Activated naive CD8-positive, alpha-beta T cell (primary cell): ENCODE data around the gene UBXN6.

Experiments used
- H3K27ac Mint-ChIP-seq: one replicate; pipeline ENCODE4 v1.8.0; 2021; ENCODE audit warnings: mixed read lengths
- H3K27me3 Mint-ChIP-seq: one replicate; pipeline ENCODE4 v1.8.0; 2021; ENCODE audit warnings: mixed read lengths
- H3K36me3 Mint-ChIP-seq: one replicate; pipeline ENCODE4 v1.8.0; 2021; ENCODE audit warnings: mixed read lengths
- H3K4me1 Mint-ChIP-seq: one replicate; pipeline ENCODE4 v1.8.0; 2021; ENCODE audit warnings: low read depth, mixed read lengths
- H3K4me3 Mint-ChIP-seq: one replicate; pipeline ENCODE4 v1.8.0; 2021; ENCODE audit warnings: mild to moderate bottlenecking, mixed read lengths
- H3K9me3 Mint-ChIP-seq: one replicate; pipeline ENCODE4 v1.8.0; 2021; ENCODE audit warnings: low read depth, mixed read lengths

The UBXN6 gene

GRCh38 chr19:4441994-4442818 lies 15.4 kb downstream of the UBXN6 start:
- H3K27ac Mint-ChIP-seq: peak overlapping the region; percentile 38
- H3K4me1 Mint-ChIP-seq: peaks cover 4% of the 10 kb centered on the region
- H3K36me3 Mint-ChIP-seq: peaks cover 3% of the 10 kb centered on the region
- peak overlapping the region; percentile 72 for H3K4me3 Mint-ChIP-seq
- no peaks in the 10 kb centered on the region for H3K9me3 Mint-ChIP-seq
- H3K27me3 Mint-ChIP-seq: no peaks in the 10 kb centered on the region

- Mint-ChIP-seq H3K36me3 (peaks cover 8% of the 10 kb centered on the region), H3K4me3 (no peak overlapping the region), H3K27ac (no peak overlapping the region), H3K4me1 (peaks cover 4% of the 10 kb centered on the region), H3K27me3 (no peaks in the 10 kb centered on the region), H3K9me3 (no peaks in the 10 kb centered on the region)
Observed at GRCh38 chr19:4439243-4439642, 18.4 kb downstream of the UBXN6 start.

GRCh38 chr19:4437103-4437502 lies 20.5 kb downstream of the UBXN6 start:
- H3K36me3 Mint-ChIP-seq: peaks cover 8% of the 10 kb centered on the region
- no peaks in the 10 kb centered on the region for H3K27me3 Mint-ChIP-seq
- H3K9me3 Mint-ChIP-seq: no peaks in the 10 kb centered on the region
- H3K4me1 Mint-ChIP-seq: peaks cover 1% of the 10 kb centered on the region
- no peak overlapping the region for H3K27ac Mint-ChIP-seq
- H3K4me3 Mint-ChIP-seq: no peak overlapping the region

- H3K4me1 Mint-ChIP-seq: no peaks in the 10 kb centered on the region
- H3K27ac Mint-ChIP-seq: no peak overlapping the region
- H3K36me3 Mint-ChIP-seq: peaks cover 8% of the 10 kb centered on the region
- H3K27me3 Mint-ChIP-seq: no peaks in the 10 kb centered on the region
- H3K9me3 Mint-ChIP-seq: no peaks in the 10 kb centered on the region
- no peak overlapping the region for H3K4me3 Mint-ChIP-seq
Observed at GRCh38 chr19:4436231-4436630, 21.4 kb downstream of the UBXN6 start.

GRCh38 chr19:4434391-4434790 lies 23.2 kb downstream of the UBXN6 start:
- Mint-ChIP-seq H3K27ac (no peak overlapping the region), H3K27me3 (no peaks in the 10 kb centered on the region), H3K36me3 (peaks cover 12% of the 10 kb centered on the region), H3K4me3 (no peak overlapping the region), H3K4me1 (no peaks in the 10 kb centered on the region), H3K9me3 (no peaks in the 10 kb centered on the region)

GRCh38 chr19:4432918-4433506 lies 24.6 kb downstream of the UBXN6 start:
- no peaks in the 10 kb centered on the region for H3K4me1 Mint-ChIP-seq
- no peak overlapping the region for H3K27ac Mint-ChIP-seq
- no peak overlapping the region for H3K4me3 Mint-ChIP-seq
- H3K27me3 Mint-ChIP-seq: no peaks in the 10 kb centered on the region
- no peaks in the 10 kb centered on the region for H3K9me3 Mint-ChIP-seq
- peaks cover 10% of the 10 kb centered on the region for H3K36me3 Mint-ChIP-seq

- H3K9me3 Mint-ChIP-seq: no peaks in the 10 kb centered on the region
- H3K27me3 Mint-ChIP-seq: no peaks in the 10 kb centered on the region
- H3K36me3 Mint-ChIP-seq: peaks cover 10% of the 10 kb centered on the region
- H3K4me3 Mint-ChIP-seq: no peak overlapping the region
- no peak overlapping the region for H3K27ac Mint-ChIP-seq
- H3K4me1 Mint-ChIP-seq: no peaks in the 10 kb centered on the region
Observed at GRCh38 chr19:4431808-4432674, 25.6 kb downstream of the UBXN6 start.

- Mint-ChIP-seq H3K36me3 (peaks cover 10% of the 10 kb centered on the region), H3K27ac (no peak overlapping the region)
Observed at GRCh38 chr19:4431296-4431695, 26.3 kb downstream of the UBXN6 start.

GRCh38 chr19:4430760-4431159 lies 26.8 kb downstream of the UBXN6 start:
- H3K4me1 Mint-ChIP-seq: no peaks in the 10 kb centered on the region
- H3K27ac Mint-ChIP-seq: no peak overlapping the region

More at GRCh38 chr19:4431296-4431695, 26.3 kb downstream of the UBXN6 start:
- Mint-ChIP-seq H3K9me3 (no peaks in the 10 kb centered on the region), H3K4me3 (no peak overlapping the region), H3K4me1 (no peaks in the 10 kb centered on the region), H3K27me3 (no peaks in the 10 kb centered on the region)

GRCh38 chr19:4429771-4430171 lies 27.8 kb downstream of the UBXN6 start:
- Mint-ChIP-seq H3K4me3 (no peak overlapping the region), H3K27me3 (no peaks in the 10 kb centered on the region), H3K4me1 (no peaks in the 10 kb centered on the region), H3K27ac (no peak overlapping the region), H3K9me3 (no peaks in the 10 kb centered on the region), H3K36me3 (peaks cover 9% of the 10 kb centered on the region)

More at GRCh38 chr19:4430760-4431159, 26.8 kb downstream of the UBXN6 start:
- no peak overlapping the region for H3K4me3 Mint-ChIP-seq
- H3K36me3 Mint-ChIP-seq: peaks cover 10% of the 10 kb centered on the region
- no peaks in the 10 kb centered on the region for H3K9me3 Mint-ChIP-seq
- H3K27me3 Mint-ChIP-seq: no peaks in the 10 kb centered on the region

- peaks cover 5% of the 10 kb centered on the region for H3K36me3 Mint-ChIP-seq
- no peaks in the 10 kb centered on the region for H3K9me3 Mint-ChIP-seq
- H3K4me1 Mint-ChIP-seq: no peaks in the 10 kb centered on the region
- no peak overlapping the region for H3K4me3 Mint-ChIP-seq
- no peaks in the 10 kb centered on the region for H3K27me3 Mint-ChIP-seq
- no peak overlapping the region for H3K27ac Mint-ChIP-seq
Observed at GRCh38 chr19:4429256-4429655, 28.3 kb downstream of the UBXN6 start.

GRCh38 chr19:4428326-4428975 lies 29.1 kb downstream of the UBXN6 start:
- Mint-ChIP-seq H3K27me3 (no peaks in the 10 kb centered on the region), H3K27ac (no peak overlapping the region), H3K9me3 (no peaks in the 10 kb centered on the region), H3K4me1 (no peaks in the 10 kb centered on the region), H3K4me3 (no peak overlapping the region), H3K36me3 (peaks cover 5% of the 10 kb centered on the region)

GRCh38 chr19:4425537-4425936 lies 32.1 kb downstream of the UBXN6 start:
- H3K4me3 Mint-ChIP-seq: no peak overlapping the region
- no peaks in the 10 kb centered on the region for H3K9me3 Mint-ChIP-seq
- no peak overlapping the region for H3K27ac Mint-ChIP-seq
- no peaks in the 10 kb centered on the region for H3K4me1 Mint-ChIP-seq
- no peaks in the 10 kb centered on the region for H3K27me3 Mint-ChIP-seq
- H3K36me3 Mint-ChIP-seq: peaks cover 3% of the 10 kb centered on the region

- H3K4me1 Mint-ChIP-seq: no peaks in the 10 kb centered on the region
- H3K27ac Mint-ChIP-seq: no peak overlapping the region
- H3K36me3 Mint-ChIP-seq: peaks cover 2% of the 10 kb centered on the region
- no peak overlapping the region for H3K4me3 Mint-ChIP-seq
- H3K27me3 Mint-ChIP-seq: no peaks in the 10 kb centered on the region
- H3K9me3 Mint-ChIP-seq: no peaks in the 10 kb centered on the region
Observed at GRCh38 chr19:4423416-4424126, 34.0 kb downstream of the UBXN6 start.
